ENCODE results near the gene CREB3L1. TPM values are rescaled to one million over a fixed set of nuclear protein-coding genes. Genes with fewer than 3 reads are reported as not detected.

Gene CREB3L1
- total RNA-seq, 2 donors from 2014 or later = 8.8 to 9.9 TPM

DNA sequence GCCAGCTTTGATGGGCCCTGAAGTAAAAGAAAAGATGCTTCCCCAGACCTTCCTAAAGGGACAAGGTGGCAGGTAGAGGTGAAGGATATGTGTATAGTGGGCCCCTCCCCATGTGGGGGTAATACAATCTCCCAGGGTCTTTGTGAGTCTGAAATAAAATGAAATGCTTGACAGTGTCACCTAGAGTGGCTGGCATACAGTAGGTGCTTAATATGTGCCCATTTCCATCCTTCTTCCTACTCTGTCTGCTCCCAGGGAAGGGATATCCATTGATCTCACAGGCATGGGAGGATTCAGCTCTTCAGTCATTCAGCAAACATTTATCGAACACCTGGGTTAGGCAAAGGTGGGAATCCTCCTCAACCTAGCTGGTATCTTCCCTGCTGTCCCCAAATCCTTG lies 6.1 kb upstream of the CREB3L1 start:
- Histone ChIP-seq H3K4me1 (ENCODE audit: control insufficient read depth, insufficient read depth, low read length) (peaks cover 25% of the 10 kb centered on the region), H3K27ac (ENCODE audit: low read depth, low read length) (no peak overlapping the region), H3K4me3 (ENCODE audit: low read length) (no peak overlapping the region), H3K9me3 (ENCODE audit: control insufficient read depth, low read length) (no peaks in the 10 kb centered on the region), H3K9ac (ENCODE audit: extremely low read depth, low read length, poor library complexity, severe bottlenecking) (no peak overlapping the region), H3K27me3 (ENCODE audit: control insufficient read depth, insufficient read depth, low read length, poor library complexity, severe bottlenecking) (no peaks in the 10 kb centered on the region), H3K36me3 (ENCODE audit: control insufficient read depth, insufficient read depth, low read length) (no peaks in the 10 kb centered on the region)
- peaks cover 4% of the 10 kb centered on the region for H3K27me3 Mint-ChIP-seq (ENCODE audit: insufficient read depth)
- peaks cover 51% of the 10 kb centered on the region for H3K4me1 Mint-ChIP-seq
- H3K36me3 Mint-ChIP-seq (ENCODE audit: low read depth) = no peaks in the 10 kb centered on the region
- no peak overlapping the region for H3K27ac Mint-ChIP-seq
- H3K4me3 Mint-ChIP-seq = no peak overlapping the region
- no peak for DNase-seq
- WGBS, 2 experiments (ENCODE audit: insufficient coverage in 1 of 2, insufficient read length in 1 of 2) = 100% methylated on average over 1 of the region's 1 CpG
- TF ChIP-seq, protein P1, sequence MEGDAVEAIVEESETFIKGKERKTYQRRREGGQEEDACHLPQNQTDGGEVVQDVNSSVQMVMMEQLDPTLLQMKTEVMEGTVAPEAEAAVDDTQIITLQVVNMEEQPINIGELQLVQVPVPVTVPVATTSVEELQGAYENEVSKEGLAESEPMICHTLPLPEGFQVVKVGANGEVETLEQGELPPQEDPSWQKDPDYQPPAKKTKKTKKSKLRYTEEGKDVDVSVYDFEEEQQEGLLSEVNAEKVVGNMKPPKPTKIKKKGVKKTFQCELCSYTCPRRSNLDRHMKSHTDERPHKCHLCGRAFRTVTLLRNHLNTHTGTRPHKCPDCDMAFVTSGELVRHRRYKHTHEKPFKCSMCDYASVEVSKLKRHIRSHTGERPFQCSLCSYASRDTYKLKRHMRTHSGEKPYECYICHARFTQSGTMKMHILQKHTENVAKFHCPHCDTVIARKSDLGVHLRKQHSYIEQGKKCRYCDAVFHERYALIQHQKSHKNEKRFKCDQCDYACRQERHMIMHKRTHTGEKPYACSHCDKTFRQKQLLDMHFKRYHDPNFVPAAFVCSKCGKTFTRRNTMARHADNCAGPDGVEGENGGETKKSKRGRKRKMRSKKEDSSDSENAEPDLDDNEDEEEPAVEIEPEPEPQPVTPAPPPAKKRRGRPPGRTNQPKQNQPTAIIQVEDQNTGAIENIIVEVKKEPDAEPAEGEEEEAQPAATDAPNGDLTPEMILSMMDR (conservative IDR thresholded peaks at IDR 0.05) = no peak
- no peaks in the 10 kb centered on the region for H3K9me3 Mint-ChIP-seq

DNA sequence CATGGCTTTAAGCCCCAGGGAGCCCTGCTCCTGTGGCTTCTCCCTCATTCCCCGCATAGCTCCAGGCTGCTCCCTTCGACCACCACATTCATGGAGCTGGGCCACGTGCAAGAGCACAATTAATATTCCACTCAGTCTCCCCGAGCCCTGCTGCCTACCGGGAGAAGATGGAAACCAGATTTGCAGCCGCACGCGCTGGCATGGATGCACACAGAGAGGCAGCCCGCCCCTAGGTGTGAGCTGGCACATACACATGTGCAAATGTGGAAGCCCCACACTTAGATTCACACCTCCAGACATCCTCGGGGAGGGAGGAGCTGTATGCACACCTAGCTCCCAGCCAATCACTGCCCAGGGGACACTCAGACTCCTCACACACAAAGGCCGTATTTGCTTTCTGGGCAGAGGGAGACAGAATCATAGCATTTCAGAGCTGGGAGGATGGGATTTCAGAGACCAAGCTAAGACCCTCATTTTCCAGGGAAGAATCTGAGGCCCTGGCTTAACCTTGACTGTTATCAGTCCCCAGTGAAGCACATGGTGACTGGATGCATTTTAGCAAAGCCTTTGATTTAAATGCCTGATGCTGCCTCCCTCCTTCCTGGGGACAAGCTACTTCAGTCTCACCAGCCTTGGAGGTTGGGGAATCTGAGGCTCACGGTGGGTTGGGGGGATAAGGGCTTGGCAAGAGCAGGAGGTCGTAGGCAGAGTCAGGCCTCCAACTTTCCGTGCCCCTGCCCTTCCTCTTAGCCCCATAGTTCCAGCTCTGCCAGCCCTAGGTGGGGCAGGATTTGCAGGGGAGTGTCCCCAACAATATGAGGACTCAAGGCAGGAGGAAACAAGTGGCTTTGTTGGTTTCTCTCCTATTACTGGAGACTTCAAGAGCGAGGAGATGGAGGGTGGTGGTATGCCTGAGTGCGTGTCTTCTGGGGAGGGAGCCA lies 5.3 kb upstream of the CREB3L1 start:
- H3K27ac Mint-ChIP-seq = no peak overlapping the region

DNA sequence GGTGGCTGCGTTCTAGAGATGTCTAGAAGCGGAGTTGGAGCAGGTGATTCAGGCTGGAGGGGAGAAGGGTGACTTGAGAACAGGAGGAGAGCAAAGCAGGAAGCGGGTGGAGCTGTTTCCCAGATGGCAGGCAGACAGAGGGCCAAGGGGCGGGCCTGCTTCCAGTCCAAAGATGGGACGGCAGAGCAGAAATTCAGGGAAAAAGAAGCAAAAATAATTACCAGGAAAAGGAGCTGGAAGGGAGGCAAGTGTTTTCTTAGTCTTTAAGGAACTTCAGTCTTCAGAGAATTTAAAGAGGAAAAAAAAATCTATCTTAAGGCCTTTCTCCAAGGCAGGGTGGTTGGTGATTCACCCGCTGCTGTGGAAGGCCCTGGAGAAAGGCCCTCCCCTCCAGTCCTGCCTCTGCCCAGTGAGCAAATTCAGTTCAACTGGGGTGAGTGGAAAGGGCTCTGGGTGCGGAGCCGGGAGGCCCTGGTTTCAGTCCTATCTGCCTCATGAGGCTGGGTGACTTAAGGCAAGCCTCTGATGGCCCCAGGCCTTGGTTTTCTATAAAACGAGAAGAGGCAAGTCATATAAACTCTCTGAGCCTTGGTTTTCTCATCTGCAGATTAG lies 4.5 kb upstream of the CREB3L1 start:
- Mint-ChIP-seq H3K27ac (peak overlapping the region; percentile 33), H3K4me1 (peaks cover 57% of the 10 kb centered on the region)
- no peak overlapping the region for H3K27ac ChIP-seq (ENCODE audit: low read depth, low read length)

More for the DNA sequence above, 5.3 kb upstream of the CREB3L1 start:
- Mint-ChIP-seq H3K36me3 (ENCODE audit: low read depth) (no peaks in the 10 kb centered on the region), H3K4me3 (no peak overlapping the region), H3K4me1 (peaks cover 54% of the 10 kb centered on the region), H3K27me3 (ENCODE audit: insufficient read depth) (peaks cover 4% of the 10 kb centered on the region), H3K9me3 (no peaks in the 10 kb centered on the region)
- TF ChIP-seq, protein P1 (conservative IDR thresholded peaks at IDR 0.05) = no peak
- Histone ChIP-seq H3K4me3 (ENCODE audit: low read length) (no peak overlapping the region), H3K9ac (ENCODE audit: extremely low read depth, low read length, poor library complexity, severe bottlenecking) (no peak overlapping the region), H3K4me1 (ENCODE audit: control insufficient read depth, insufficient read depth, low read length) (peaks cover 27% of the 10 kb centered on the region), H3K36me3 (ENCODE audit: control insufficient read depth, insufficient read depth, low read length) (no peaks in the 10 kb centered on the region), H3K27ac (ENCODE audit: low read depth, low read length) (no peak overlapping the region), H3K9me3 (ENCODE audit: control insufficient read depth, low read length) (no peaks in the 10 kb centered on the region), H3K27me3 (ENCODE audit: control insufficient read depth, insufficient read depth, low read length, poor library complexity, severe bottlenecking) (no peaks in the 10 kb centered on the region)
- 75 to 82% methylated on average over 1 to 16 of the region's 16 CpGs for WGBS, 2 experiments (ENCODE audit: insufficient coverage in 1 of 2, insufficient read length in 1 of 2)
- DNase-seq = no peak

More for the DNA sequence above, 4.5 kb upstream of the CREB3L1 start:
- TF ChIP-seq, protein P1 (conservative IDR thresholded peaks at IDR 0.05) = no peak
- no peaks in the 10 kb centered on the region for H3K9me3 ChIP-seq (ENCODE audit: control insufficient read depth, low read length)
- Mint-ChIP-seq H3K9me3 (no peaks in the 10 kb centered on the region), H3K36me3 (ENCODE audit: low read depth) (no peaks in the 10 kb centered on the region), H3K27me3 (ENCODE audit: insufficient read depth) (peaks cover 4% of the 10 kb centered on the region), H3K4me3 (no peak overlapping the region)
- H3K4me3 ChIP-seq (ENCODE audit: low read length) = no peak overlapping the region
- H3K36me3 ChIP-seq (ENCODE audit: control insufficient read depth, insufficient read depth, low read length) = no peaks in the 10 kb centered on the region
- no peak overlapping the region for H3K9ac ChIP-seq (ENCODE audit: extremely low read depth, low read length, poor library complexity, severe bottlenecking)
- H3K27me3 ChIP-seq (ENCODE audit: control insufficient read depth, insufficient read depth, low read length, poor library complexity, severe bottlenecking) = no peaks in the 10 kb centered on the region
- peaks cover 27% of the 10 kb centered on the region for H3K4me1 ChIP-seq (ENCODE audit: control insufficient read depth, insufficient read depth, low read length)
- WGBS, 2 experiments (ENCODE audit: insufficient coverage in 1 of 2, insufficient read length in 1 of 2) = 88 to 90% methylated on average over 7 to 9 of the region's 9 CpGs
- no peak for DNase-seq

Measured in endodermal cell (in vitro differentiated cells).